ENCODE data around the gene IPO9. TPM values are rescaled to one million over a fixed set of nuclear protein-coding genes. Genes with fewer than 3 reads are reported as not detected.

The IPO9 gene
- total RNA-seq, 1 donor from 2014 or later, result 55.6 TPM

DNA sequence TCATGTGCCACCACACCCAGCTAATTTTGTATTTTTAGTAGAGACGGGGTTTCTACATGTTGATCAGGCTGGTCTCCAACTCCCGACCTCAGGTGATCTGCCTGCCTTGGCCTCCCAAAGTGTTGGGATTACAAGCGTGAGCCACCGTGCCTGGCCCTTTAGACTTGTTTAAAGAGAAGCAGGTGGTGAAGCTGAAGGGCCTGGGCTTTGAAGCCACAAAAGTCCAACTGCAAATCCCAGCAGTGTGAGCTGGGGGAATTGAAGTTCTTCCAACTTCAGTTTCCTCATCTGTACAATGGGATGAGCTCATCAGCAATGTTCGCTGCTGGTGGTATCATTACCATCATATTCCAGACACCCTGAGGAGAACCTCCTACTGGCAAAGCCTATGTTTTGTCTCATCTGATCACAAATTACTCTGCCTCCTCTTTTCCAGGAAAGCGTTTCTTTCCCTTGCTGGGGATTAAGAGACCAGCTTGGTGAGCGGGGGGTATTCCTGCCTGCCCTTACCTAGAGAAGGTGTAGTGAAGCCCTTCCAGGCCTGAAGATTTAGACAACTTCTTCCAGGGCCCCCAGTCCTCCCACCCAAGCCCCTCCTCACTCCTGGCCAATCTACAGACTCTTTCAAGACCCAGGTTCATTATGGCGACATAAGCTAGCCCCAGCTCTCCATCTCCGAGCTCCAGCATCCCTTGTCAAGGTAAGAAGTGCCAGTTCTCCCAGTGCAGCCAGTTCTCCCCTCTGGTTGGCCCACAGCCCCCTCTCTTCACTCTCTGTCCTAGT, 57.3 kb downstream of the IPO9 start:
- intact Hi-C loops (cut with micrococcal nuclease), result no loop called here

DNA sequence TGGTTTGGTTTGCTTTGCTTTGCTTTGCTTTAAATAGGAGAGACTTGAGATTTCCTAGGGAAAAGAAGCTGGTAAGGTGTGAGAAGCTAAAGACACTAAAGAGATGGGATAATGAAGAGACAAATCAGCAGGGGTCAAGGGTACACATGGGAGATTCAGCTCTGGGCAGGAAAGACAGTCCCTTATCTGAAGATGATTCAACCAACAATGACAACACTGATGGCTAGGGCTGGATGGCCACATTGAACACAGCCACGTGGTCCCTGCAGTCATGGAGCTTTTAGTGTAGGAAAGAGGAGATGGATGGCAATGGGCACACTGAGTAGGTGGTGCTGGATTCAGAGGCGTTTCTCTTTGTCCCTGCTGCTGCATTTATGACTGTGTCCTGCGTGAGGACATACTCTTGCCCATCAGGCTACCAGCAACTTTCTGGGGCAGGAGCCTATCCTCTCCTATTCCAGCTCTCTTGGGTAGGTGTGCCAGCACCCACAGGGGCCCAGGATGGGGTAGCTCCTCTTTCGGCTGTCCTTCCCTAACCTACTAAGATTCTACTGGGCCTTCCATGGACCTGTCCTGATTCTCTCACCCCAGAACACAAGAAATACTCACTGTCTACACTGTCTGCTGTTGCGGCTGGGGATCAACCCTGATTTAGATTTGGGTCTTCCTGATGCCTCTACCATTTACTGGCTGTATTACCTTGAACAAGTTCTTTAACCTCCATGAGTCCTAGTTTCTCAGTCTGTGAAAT, 58.3 kb downstream of the IPO9 start:
- intact Hi-C loops (cut with micrococcal nuclease), result no loop called here

DNA sequence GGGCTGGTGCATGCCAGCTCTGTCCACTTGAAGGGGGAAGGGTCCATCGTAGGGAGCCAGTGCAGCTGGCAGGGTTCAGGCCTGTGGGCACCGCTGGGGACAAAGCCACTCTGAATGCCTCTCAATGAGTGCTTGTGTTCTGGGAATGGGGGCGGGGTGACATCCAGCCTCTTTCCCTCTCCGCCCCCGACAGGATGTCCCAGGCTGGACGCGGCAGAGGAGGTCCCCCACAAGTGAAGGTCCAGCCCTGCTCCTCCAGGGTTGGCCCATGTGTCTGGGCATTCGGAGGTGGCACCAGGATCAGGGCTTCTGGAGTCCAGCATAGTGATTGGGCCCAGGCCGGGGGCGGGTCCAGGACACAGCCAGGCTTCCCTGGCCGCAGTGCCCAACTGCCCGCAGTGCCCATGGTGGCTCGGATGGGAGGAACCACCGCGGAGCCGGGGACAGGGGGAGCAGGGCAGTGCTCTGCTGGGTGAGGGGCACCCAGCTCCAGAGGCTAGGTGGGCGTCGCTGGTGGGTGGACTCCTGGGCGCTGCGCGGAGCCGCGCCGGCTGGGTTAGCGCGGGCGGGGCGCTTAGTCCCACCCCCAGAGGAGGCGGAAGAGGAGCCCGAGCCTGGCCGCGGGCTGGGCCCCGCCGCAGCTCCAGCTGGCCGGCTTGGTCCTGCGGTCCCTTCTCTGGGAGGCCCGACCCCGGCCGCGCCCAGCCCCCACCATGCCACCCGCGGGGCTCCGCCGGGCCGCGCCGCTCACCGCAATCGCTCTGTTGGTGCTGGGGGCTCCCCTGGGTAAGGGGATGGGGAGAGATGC, 59.5 kb downstream of the IPO9 start, which contains the start of gene SHISA4:
TSS of gene SHISA4 (plus strand) at position 617 of the 808 bp plus-strand sequence. CDS start at position 714, 97 bp downstream.
- intact Hi-C loops (cut with micrococcal nuclease), result no loop called here

DNA sequence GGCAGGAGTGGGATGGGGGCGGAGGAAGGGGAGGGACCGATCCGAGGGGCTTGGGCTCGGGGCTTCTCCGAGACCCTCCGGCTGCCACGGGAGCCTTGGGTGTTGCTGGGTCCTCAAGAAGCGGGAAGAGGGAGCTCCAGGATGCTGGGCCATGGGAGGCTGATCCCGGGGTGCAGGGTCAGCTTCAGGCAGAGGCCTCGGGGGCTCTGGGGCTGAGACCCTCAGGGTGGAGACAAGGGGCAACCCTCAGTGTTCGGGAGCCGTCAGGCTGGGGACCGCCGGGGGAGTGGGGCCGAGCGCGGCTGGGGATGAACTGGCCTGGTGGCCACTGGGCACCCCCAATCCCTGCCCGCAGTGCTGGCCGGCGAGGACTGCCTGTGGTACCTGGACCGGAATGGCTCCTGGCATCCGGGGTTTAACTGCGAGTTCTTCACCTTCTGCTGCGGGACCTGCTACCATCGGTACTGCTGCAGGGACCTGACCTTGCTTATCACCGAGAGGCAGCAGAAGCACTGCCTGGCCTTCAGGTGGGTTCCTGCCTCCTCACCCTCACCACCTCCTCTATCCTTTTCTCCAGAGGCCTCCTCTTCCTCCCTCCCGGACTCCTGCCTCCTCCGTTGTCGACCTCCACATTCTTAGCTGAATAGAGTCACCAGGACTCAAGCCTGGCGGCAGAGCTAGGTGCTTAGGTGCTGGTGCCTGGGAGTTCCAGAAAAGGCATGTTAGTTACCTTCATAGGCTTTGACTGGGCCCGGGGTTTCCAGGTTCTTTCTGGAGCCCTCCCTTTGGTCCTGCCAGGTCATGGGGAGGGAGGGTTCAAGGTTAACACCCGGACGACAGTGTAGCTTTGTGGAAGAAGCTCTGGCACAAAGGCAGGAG, 60.4 kb downstream of the IPO9 start:
- intact Hi-C loops (cut with micrococcal nuclease), result no loop called here

- intact Hi-C loops (cut with micrococcal nuclease), result no loop called here
These were observed 61.3 kb downstream of the IPO9 start for GRCh38 chr1:201890223-201890622.

DNA sequence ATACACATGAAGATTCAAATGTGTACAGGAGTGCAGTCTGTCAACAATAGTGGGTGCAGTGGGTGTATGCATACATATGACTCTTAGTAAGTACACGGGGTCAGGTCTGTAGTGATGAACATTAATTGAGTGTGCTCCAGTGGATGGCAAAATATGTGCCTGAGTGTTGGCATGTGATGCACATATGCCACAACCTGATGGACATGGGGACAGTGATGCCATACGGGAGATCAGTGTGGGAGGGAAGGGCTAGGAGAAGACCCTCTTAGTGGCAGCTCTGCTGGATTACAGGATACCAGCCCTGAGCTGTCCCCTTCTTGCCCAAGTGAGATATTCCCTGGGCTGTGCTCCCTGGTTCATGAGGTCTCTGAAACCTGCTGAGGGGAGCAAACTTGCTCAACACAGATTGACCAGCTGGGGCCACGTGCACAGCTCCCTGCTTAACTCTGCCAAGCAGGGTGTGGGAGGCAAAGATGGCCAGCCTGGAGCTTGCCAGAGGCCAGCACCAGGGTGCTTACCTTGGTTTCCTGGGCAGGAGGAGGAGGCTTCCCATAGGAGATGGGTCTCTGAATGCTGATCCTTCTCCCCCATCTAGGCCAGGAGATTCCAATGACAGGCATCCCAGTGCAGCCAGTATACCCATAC, 62.0 kb downstream of the IPO9 start:
- intact Hi-C loops (cut with micrococcal nuclease), result no loop called here

- intact Hi-C loops (cut with micrococcal nuclease), result no loop called here
These were observed 62.6 kb downstream of the IPO9 start for GRCh38 chr1:201891451-201892045.

- intact Hi-C loops (cut with micrococcal nuclease), result no loop called here
These were observed 63.3 kb downstream of the IPO9 start for GRCh38 chr1:201892211-201892610.

DNA sequence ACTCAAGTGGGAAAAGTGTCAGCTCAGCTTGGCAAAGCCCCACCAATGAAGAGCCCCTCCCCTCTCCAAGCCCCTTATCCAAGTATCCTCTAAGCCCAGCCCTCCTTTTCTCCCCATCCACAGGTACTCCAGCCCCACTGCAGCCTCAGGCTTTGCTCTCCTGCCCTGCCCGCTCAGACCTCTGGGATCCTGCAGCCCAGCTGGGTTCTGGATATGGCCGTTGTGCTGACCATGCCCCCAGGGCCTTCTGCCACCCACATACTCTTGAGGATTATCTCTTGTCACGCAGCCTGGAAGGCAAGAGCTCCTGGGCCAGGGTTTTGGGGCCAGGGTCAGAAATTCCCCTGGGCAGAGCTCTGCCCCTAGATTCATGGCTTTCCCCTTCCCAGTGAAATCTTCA, 64.5 kb downstream of the IPO9 start:
- intact Hi-C loops (cut with micrococcal nuclease), result no loop called here

GRCh38 chr1:201894343-201895119, 65.6 kb downstream of the IPO9 start:
- intact Hi-C loops (cut with micrococcal nuclease), result no loop called here

DNA sequence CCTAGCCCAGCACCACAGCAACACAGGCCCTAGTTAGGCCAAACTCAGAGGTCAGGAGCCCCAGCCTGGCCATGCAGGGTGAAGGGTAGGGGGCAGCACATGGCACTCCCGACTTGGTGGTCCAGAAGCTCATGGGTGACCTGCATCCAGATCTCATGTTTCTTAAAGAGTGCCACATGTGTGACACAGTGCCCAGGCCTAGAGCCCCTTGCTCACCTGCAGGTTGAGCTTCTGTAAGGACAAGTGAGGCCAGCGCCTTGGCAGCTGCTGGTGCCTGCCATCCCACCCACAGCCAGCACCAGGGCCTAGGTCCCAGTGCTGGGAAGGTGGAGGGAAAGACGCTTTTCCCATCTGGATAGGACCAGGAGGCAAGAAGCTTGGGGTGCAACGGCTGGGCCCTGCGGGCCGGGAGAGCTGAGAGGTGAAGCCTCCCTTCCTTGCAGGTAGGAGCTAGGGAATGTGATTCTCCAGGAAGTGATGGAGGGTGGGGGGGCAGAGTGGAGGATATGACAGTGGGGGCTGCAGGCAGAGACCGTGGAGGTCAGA, 66.2 kb downstream of the IPO9 start:
- intact Hi-C loops (cut with micrococcal nuclease), result no loop called here

GRCh38 chr1:201895913-201896807, 67.2 kb downstream of the IPO9 start:
- intact Hi-C loops (cut with micrococcal nuclease), result loop anchor here (1.0 to 2.0 kb wide), 7 partner anchors 59 to 247 kb away; partner anchors contain the start of genes IPO9, RNPEP and TIMM17A

DNA sequence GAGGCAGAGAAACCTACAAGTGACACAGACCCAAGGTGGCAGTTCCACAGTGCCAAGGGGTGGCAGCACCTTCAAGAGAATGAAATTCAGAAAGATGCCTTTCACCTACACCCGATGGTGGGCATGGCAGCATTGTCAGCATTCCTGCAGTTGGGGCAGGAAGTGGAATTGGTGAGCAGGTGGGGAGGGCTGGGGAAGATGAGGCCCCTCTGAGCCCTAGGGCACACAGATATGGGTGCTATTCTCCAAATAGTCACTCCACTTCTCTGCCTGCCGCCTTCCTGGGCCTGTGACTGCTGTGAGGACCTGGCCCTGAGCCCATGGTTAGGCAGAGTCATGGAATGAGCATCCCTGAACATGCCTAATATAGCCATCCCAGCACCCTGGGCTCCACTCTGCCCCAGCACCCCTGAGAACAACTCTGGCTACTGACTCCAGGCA, 68.0 kb downstream of the IPO9 start:
- intact Hi-C loops (cut with micrococcal nuclease), result loop anchor here (1.0 to 2.0 kb wide), 7 partner anchors 58 to 246 kb away; partner anchors contain the start of genes IPO9, RNPEP and TIMM17A

DNA sequence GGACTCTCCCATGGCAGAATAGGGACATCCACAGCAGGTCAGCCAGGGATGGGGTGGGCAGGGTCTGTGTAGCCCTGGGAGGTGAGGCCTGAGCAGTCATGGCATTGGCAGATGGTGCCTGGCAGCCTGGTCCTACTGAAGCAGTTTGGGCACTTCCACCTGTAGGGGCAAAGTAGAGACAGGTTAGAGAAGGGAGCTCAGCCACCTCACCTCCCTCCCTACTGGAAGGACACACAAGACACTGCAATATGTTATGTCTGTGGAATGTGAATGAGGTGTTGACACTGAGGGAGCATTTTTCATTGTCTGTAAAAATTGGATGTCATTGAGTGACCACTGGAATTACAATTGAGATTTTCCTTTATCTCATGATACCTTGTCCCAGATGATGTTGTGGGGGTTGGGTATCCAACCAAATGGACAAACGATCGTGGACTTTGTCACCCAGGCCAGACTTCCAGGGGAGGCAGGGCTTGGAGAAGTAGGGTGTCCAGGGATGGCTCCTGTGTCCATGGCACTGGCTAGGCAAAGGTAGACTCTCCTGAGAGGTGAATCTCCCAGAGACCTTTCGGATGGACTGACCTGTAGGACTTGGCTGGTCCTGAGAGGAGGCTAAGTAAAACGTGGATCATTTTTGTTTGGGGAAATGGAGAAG, 69.4 kb downstream of the IPO9 start:
- intact Hi-C loops (cut with micrococcal nuclease), result no loop called here

DNA sequence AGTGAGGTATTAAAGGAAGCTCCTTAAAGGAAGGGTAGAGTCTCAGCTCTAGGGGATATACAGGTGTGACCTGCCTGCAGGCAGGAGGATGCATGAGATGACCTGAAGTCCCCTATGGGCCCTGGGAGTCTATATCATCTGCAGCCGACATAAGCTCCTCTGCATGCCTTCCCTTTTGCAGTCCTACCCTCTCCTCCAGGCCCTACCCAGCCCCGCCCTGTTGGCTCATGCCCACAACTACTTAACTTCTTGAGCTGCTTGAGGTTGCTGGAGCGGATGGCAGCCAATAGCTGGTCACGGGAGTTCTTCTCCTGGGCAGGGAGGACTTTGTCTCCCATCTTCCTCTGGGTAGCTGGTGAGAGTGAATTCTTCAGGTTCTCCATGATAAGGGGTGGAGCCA, 70.0 kb downstream of the IPO9 start:
- intact Hi-C loops (cut with micrococcal nuclease), result no loop called here

DNA sequence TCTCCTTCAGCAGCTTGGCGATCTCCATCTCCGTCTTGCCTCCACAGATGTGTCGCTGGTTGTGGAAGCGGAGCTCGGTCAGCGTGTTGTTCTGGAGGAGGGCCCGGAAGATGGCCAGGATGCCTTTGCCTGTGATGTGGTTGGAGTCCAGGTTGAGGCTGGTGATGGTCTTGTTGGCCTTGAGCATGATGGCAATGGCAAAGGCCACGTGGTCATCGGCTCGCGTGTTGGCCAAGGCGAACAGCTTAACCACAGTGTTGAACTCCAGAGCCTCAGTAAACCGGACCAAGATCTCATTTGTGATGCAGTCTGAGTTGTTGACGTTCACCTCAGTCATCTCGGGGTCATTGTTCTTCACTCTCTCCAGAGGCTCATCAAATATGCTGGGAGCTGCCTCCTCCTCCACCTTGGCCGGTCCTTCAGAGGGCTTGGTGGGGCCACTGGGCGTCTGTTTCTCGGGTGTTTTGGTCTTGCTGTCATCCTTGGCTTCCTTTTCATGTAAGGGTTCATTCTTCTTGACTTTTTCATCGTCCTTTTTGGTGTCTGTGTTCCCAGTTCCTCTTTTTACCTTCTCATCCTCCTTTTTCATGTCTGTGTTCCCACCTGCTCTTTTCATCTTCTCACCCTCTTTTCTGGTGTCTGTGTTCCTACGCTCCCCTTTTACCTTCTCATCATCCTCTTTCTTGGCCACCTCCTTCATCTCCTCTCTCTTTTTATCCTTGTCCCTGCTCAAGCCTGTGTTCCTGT, 70.9 kb downstream of the IPO9 start:
- intact Hi-C loops (cut with micrococcal nuclease), result no loop called here
